ENCODE results near the gene THSD4. TPM values are rescaled to one million over a fixed set of nuclear protein-coding genes. Genes with fewer than 3 reads are reported as not detected.

Gene THSD4
- total RNA-seq, 2 experiments from 2014 or later: not detected

DNA sequence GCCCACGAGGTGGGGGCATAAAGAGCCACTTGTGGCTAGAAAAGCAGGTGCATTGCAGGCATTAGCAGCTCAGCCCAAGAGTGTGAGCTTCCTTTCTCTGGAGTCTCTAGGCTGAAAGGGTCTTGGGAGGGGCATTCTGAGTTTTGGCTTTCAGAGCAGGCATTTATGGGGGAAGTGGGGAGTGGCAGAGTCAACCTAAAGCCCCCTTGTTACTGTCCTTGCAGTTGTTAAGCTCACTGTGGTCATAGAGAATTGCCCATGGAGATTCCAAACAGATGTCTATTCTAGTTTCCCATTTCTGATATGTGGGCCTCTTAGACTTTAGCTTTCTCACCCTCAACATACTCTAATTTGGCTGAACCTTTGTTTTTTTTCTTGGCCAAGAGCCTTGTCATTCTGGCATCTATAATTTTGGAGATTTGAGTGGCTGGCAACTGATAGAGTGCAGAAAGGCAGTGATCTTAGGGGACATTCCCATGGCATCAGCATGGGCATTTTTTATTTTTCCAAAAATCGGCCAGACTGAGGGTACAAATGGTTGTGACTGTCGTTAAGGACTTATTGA is 217.9 kb downstream of the THSD4 start:
- intact Hi-C loops (cut with micrococcal nuclease; ENCODE audit: unreplicated experiment): no loop called here
- ChIA-PET CTCF (ENCODE audit: unreplicated experiment) (no interaction called here), POLR2A (interaction anchor here (0.6 to 0.9 kb wide), 3 partner anchors 14 to 730 kb away, joined by 3 read pairs; no protein-coding TSS in a partner anchor)
- BruUV-seq (replicated peaks): no TSS peak
- TF ChIP-seq, protein P1, sequence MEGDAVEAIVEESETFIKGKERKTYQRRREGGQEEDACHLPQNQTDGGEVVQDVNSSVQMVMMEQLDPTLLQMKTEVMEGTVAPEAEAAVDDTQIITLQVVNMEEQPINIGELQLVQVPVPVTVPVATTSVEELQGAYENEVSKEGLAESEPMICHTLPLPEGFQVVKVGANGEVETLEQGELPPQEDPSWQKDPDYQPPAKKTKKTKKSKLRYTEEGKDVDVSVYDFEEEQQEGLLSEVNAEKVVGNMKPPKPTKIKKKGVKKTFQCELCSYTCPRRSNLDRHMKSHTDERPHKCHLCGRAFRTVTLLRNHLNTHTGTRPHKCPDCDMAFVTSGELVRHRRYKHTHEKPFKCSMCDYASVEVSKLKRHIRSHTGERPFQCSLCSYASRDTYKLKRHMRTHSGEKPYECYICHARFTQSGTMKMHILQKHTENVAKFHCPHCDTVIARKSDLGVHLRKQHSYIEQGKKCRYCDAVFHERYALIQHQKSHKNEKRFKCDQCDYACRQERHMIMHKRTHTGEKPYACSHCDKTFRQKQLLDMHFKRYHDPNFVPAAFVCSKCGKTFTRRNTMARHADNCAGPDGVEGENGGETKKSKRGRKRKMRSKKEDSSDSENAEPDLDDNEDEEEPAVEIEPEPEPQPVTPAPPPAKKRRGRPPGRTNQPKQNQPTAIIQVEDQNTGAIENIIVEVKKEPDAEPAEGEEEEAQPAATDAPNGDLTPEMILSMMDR (conservative IDR thresholded peaks at IDR 0.05; ENCODE audit: low read length): no peak
- TF ChIP-seq EZH2phosphoT487 (IDR thresholded peaks at IDR 0.05; ENCODE audit: borderline replicate concordance, low read depth, low read length): no peak
- Histone ChIP-seq H3K4me2 (ENCODE audit: low read length) (no peak overlapping the region), H3K27ac (ENCODE audit: low read depth, low read length, poor library complexity, severe bottlenecking) (no peak overlapping the region), H3K4me1 (ENCODE audit: insufficient read depth, low read length, poor library complexity, severe bottlenecking) (no peaks in the 10 kb centered on the region), H3K79me2 (ENCODE audit: insufficient read depth, low read depth, low read length) (no peaks in the 10 kb centered on the region), H2AFZ (ENCODE audit: low read length) (no peak overlapping the region), H3K9me3 (ENCODE audit: low read length) (no peaks in the 10 kb centered on the region), H4K20me1 (ENCODE audit: insufficient read depth, low read length) (no peaks in the 10 kb centered on the region), H3K9me2 (ENCODE audit: insufficient read depth, low read length) (no peaks in the 10 kb centered on the region), H3K36me3 (ENCODE audit: insufficient read depth, low read length) (no peaks in the 10 kb centered on the region), H3K4me3 (ENCODE audit: low read depth, low read length, poor library complexity, severe bottlenecking) (no peak overlapping the region)
- DNase-seq (ENCODE audit: low spot score): no peak

DNA sequence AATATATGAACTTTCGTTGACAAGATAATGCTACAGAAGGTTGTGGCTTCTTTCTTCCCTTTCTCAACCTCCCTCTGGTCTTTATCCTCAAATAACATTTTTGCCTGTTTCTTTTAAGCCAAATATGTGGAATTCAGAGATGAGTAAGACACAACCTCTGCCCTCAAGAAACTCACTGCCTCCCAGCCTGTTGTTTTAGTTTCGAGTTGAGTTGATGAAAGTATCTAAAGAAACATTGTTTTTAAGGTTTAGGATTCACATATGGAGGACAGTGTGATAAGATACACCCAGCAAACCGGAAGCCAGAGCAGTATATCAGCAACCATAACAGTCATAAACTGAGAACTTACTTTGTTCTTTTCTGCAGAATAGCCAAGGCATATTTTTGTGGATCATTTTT is 218.6 kb downstream of the THSD4 start:
- H3K9me3 ChIP-seq (ENCODE audit: low read length): no peaks in the 10 kb centered on the region
- no peaks in the 10 kb centered on the region for H3K36me3 ChIP-seq (ENCODE audit: insufficient read depth, low read length)
- H3K27ac ChIP-seq (ENCODE audit: low read depth, low read length, poor library complexity, severe bottlenecking): no peak overlapping the region
- intact Hi-C loops (cut with micrococcal nuclease; ENCODE audit: unreplicated experiment): no loop called here
- POLR2A ChIA-PET: no interaction called here
- H4K20me1 ChIP-seq (ENCODE audit: insufficient read depth, low read length): no peaks in the 10 kb centered on the region
- no peaks in the 10 kb centered on the region for H3K79me2 ChIP-seq (ENCODE audit: insufficient read depth, low read depth, low read length)
- no peaks in the 10 kb centered on the region for H3K4me1 ChIP-seq (ENCODE audit: insufficient read depth, low read length, poor library complexity, severe bottlenecking)
- no TSS peak for BruUV-seq (replicated peaks)
- H3K4me2 ChIP-seq (ENCODE audit: low read length): no peak overlapping the region
- H2AFZ ChIP-seq (ENCODE audit: low read length): no peak overlapping the region
- no peak for TF ChIP-seq EZH2phosphoT487 (IDR thresholded peaks at IDR 0.05; ENCODE audit: borderline replicate concordance, low read depth, low read length)
- TF ChIP-seq, protein P1 (conservative IDR thresholded peaks at IDR 0.05; ENCODE audit: low read length): no peak
- CTCF ChIA-PET (ENCODE audit: unreplicated experiment): no interaction called here
- H3K9me2 ChIP-seq (ENCODE audit: insufficient read depth, low read length): no peaks in the 10 kb centered on the region
- DNase-seq (ENCODE audit: low spot score): no peak
- H3K4me3 ChIP-seq (ENCODE audit: low read depth, low read length, poor library complexity, severe bottlenecking): no peak overlapping the region

DNA sequence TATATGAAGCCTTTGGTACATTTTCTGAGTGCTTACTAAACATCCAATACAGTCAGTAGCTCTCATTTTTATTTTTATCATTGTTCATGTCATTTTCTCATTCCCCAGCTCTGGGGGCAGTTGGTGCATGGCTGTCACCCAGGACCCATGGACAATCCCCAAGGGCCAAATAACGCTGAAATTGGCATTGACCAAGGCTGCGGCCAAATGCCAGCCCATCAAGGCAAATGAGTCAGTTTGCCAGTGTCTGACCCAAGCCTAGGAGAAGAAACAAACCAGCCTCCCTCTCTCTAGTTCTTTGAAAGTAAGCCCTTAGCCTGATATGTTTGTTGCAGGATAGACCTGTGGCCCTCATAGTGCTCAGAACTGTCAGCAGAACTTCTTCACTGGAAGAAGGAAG is 219.2 kb downstream of the THSD4 start:
- no TSS peak for BruUV-seq (replicated peaks)
- Histone ChIP-seq H4K20me1 (ENCODE audit: insufficient read depth, low read length) (no peaks in the 10 kb centered on the region), H2AFZ (ENCODE audit: low read length) (no peak overlapping the region), H3K27ac (ENCODE audit: low read depth, low read length, poor library complexity, severe bottlenecking) (no peak overlapping the region), H3K4me2 (ENCODE audit: low read length) (no peak overlapping the region), H3K9me2 (ENCODE audit: insufficient read depth, low read length) (no peaks in the 10 kb centered on the region), H3K4me3 (ENCODE audit: low read depth, low read length, poor library complexity, severe bottlenecking) (no peak overlapping the region), H3K36me3 (ENCODE audit: insufficient read depth, low read length) (no peaks in the 10 kb centered on the region), H3K9me3 (ENCODE audit: low read length) (no peaks in the 10 kb centered on the region), H3K4me1 (ENCODE audit: insufficient read depth, low read length, poor library complexity, severe bottlenecking) (no peaks in the 10 kb centered on the region), H3K79me2 (ENCODE audit: insufficient read depth, low read depth, low read length) (no peaks in the 10 kb centered on the region)
- no peak for DNase-seq (ENCODE audit: low spot score)
- CTCF ChIA-PET (ENCODE audit: unreplicated experiment): no interaction called here
- POLR2A ChIA-PET: no interaction called here
- TF ChIP-seq, protein P1 (conservative IDR thresholded peaks at IDR 0.05; ENCODE audit: low read length): no peak
- TF ChIP-seq EZH2phosphoT487 (IDR thresholded peaks at IDR 0.05; ENCODE audit: borderline replicate concordance, low read depth, low read length): no peak
- intact Hi-C loops (cut with micrococcal nuclease; ENCODE audit: unreplicated experiment): no loop called here
